Left ventricle myocardium inferior (tissue), 1 donor: ENCODE data around the gene SLC22A23. TPM values are rescaled to one million over a fixed set of nuclear protein-coding genes. Genes with fewer than 3 reads are reported as not detected.

Source experiments
- DNase-seq: peaks from one replicate; pipeline ENCODE4 v3.0.0-alpha.2; 2020
- H3K27ac ChIP-seq: fragments of 200-600 bp; replicated peaks from 2 replicates; pipeline ENCODE4 v1.8.0; 2021
- H3K27me3 ChIP-seq: fragments of 200-600 bp; 2 replicates; pipeline ENCODE4 v1.8.0; 2021; ENCODE audit warnings: low read depth
- H3K36me3 ChIP-seq: fragments of 200-600 bp; 2 replicates; pipeline ENCODE4 v1.8.0; 2021
- H3K4me1 ChIP-seq: fragments of 200-600 bp; 2 replicates; pipeline ENCODE4 v1.8.0; 2021
- H3K4me3 ChIP-seq: fragments of 200-600 bp; 2 replicates; pipeline ENCODE4 v1.8.0; 2021; ENCODE audit warnings: mild to moderate bottlenecking, moderate library complexity
- H3K9me3 ChIP-seq: fragments of 200-600 bp; replicated peaks from 2 replicates; pipeline ENCODE4 v1.8.0; 2021
- intact Hi-C: fragments of 100-400 bp; cut with micrococcal nuclease; formaldehyde crosslinking; loops from one replicate; pipeline ENCODE4 v1.11.0; 2022
- total RNA-seq: library from RNA; stranded (reverse); fragmentation: NEBNext Ultra II Directional; extraction: Animal tissue kit (Norgen Biotek cat#: 25700); gene quantifications from one replicate; pipeline ENCODE4 v1.2.1, GENCODE V29; 2021
- TF ChIP-seq, protein P1 (sequence below): fragments of 200-600 bp; IDR thresholded peaks from 2 replicates; pipeline ENCODE4 v1.8.0; 2021; ENCODE audit warnings: antibody characterized with exemption, mild to moderate bottlenecking, borderline replicate concordance
- donor health status: DM: no; HTN: yes; CAD: no; lungs with severe emphysema.

Gene SLC22A23
- total RNA-seq, 1 donor from 2014 or later: 7.0 TPM

GRCh38 chr6:3310703-3311102 lies 146.1 kb downstream of the SLC22A23 start:
- Histone ChIP-seq H3K27ac (no peak overlapping the region), H3K9me3 (no peaks in the 10 kb centered on the region), H3K4me1 (no peaks in the 10 kb centered on the region), H3K4me3 (no peak overlapping the region), H3K27me3 (no peaks in the 10 kb centered on the region), H3K36me3 (no peaks in the 10 kb centered on the region)
- intact Hi-C loops: no loop called here
- TF ChIP-seq, protein P1, sequence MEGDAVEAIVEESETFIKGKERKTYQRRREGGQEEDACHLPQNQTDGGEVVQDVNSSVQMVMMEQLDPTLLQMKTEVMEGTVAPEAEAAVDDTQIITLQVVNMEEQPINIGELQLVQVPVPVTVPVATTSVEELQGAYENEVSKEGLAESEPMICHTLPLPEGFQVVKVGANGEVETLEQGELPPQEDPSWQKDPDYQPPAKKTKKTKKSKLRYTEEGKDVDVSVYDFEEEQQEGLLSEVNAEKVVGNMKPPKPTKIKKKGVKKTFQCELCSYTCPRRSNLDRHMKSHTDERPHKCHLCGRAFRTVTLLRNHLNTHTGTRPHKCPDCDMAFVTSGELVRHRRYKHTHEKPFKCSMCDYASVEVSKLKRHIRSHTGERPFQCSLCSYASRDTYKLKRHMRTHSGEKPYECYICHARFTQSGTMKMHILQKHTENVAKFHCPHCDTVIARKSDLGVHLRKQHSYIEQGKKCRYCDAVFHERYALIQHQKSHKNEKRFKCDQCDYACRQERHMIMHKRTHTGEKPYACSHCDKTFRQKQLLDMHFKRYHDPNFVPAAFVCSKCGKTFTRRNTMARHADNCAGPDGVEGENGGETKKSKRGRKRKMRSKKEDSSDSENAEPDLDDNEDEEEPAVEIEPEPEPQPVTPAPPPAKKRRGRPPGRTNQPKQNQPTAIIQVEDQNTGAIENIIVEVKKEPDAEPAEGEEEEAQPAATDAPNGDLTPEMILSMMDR: no peak
- DNase-seq: no peak

- Histone ChIP-seq H3K4me3 (no peak overlapping the region), H3K27me3 (no peaks in the 10 kb centered on the region), H3K9me3 (no peaks in the 10 kb centered on the region), H3K36me3 (no peaks in the 10 kb centered on the region), H3K27ac (no peak overlapping the region), H3K4me1 (no peaks in the 10 kb centered on the region)
- TF ChIP-seq, protein P1: no peak
- intact Hi-C loops: no loop called here
- no peak for DNase-seq
Observed at GRCh38 chr6:3310051-3310448, 146.8 kb downstream of the SLC22A23 start.

DNA sequence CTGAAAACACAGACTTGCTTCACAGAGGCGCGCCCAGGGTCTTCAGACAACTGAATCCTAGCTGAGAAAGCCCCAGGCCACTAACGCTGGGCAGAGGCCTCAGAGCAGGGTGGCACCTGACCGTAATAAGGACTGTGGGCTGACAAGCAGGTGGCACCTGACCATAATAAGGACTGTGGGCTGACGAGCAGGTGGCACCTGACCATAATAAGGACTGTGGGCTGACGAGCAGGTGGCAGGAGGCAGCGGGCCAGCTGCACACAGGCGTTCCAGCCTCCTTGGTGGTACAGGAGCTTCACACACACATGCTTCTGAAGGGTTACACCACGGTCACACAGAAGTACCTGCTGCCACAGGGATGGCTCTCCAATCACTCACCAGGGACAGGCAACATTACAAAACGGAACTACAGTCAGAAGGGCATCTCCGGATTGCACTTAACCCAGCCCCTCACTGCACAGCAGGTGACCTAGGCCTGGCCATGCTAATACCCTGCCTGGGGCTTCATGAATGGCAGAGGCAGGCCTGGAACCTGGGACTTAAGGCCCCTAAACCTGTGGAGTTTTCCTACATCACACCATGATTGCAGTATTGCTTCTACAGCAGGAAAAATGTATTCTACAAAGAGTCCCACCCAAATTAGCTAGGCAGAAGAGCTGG lies 147.3 kb downstream of the SLC22A23 start:
- intact Hi-C loops: no loop called here
- H3K27ac ChIP-seq: no peak overlapping the region
- H3K27me3 ChIP-seq: no peaks in the 10 kb centered on the region
- no peaks in the 10 kb centered on the region for H3K4me1 ChIP-seq
- no peak for DNase-seq
- TF ChIP-seq, protein P1: no peak
- H3K36me3 ChIP-seq: no peaks in the 10 kb centered on the region
- H3K9me3 ChIP-seq: no peaks in the 10 kb centered on the region
- H3K4me3 ChIP-seq: no peak overlapping the region

GRCh38 chr6:3308106-3308505 lies 148.7 kb downstream of the SLC22A23 start:
- no peak overlapping the region for H3K4me3 ChIP-seq
- no peaks in the 10 kb centered on the region for H3K4me1 ChIP-seq
- H3K27ac ChIP-seq: no peak overlapping the region
- no peak for DNase-seq
- intact Hi-C loops: no loop called here
- no peaks in the 10 kb centered on the region for H3K36me3 ChIP-seq
- peaks cover 3% of the 10 kb centered on the region for H3K9me3 ChIP-seq
- TF ChIP-seq, protein P1: no peak
- H3K27me3 ChIP-seq: no peaks in the 10 kb centered on the region

GRCh38 chr6:3307436-3307835 lies 149.4 kb downstream of the SLC22A23 start:
- Histone ChIP-seq H3K4me3 (no peak overlapping the region), H3K36me3 (no peaks in the 10 kb centered on the region), H3K27me3 (no peaks in the 10 kb centered on the region), H3K9me3 (peaks cover 5% of the 10 kb centered on the region), H3K27ac (no peak overlapping the region), H3K4me1 (no peaks in the 10 kb centered on the region)
- DNase-seq: no peak
- intact Hi-C loops: no loop called here
- TF ChIP-seq, protein P1: no peak

GRCh38 chr6:3306848-3307247 lies 150.0 kb downstream of the SLC22A23 start:
- intact Hi-C loops: no loop called here
- DNase-seq: no peak

More at GRCh38 chr6:3306848-3307247, 150.0 kb downstream of the SLC22A23 start:
- Histone ChIP-seq H3K27me3 (no peaks in the 10 kb centered on the region), H3K9me3 (peaks cover 11% of the 10 kb centered on the region), H3K4me1 (no peaks in the 10 kb centered on the region), H3K36me3 (no peaks in the 10 kb centered on the region), H3K4me3 (no peak overlapping the region), H3K27ac (no peak overlapping the region)
- TF ChIP-seq, protein P1: no peak
